ENCODE measurements around the gene THAP7.

DNA sequence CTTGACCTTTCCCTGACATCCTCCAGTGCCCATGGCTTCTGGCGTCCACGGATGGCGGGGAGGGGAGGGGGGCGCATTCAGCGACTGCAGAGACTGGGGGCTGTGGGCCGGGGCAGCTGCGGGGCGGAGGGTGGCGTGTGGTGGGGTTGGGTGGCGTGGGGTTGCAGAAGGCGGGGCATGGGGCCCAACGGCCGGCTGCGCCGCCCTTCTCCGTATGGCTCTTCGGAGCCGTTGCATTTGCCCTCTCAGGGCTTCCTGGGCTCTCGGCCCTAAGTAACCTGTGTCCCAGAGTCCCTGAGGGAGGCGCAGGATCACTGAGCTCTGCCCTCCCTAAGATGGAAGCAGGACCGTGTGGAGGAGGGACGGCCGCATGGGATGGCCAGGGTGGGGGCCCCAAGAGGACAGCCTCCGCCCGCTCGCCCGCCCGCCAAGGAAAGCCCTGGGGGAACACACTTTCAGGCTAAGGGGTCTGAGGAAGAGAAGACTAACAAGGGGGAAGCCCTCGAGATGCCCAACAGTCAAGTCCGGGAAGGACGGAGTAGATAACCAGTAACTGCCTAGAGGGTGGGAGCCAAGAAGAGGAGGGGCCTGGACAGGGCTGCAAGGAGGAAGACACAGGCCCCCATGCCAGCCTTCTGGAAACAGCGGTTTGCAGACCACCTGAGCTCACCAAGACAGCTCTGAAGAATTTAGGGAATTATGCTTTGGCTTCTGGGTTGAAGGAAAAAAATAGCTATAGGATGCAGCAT, 44.1 kb downstream of the THAP7 start:
- no peak for TF ChIP-seq FOS (IDR thresholded peaks at IDR 0.05; ENCODE audit: low read depth, low read length)
- TF ChIP-seq, protein P1, sequence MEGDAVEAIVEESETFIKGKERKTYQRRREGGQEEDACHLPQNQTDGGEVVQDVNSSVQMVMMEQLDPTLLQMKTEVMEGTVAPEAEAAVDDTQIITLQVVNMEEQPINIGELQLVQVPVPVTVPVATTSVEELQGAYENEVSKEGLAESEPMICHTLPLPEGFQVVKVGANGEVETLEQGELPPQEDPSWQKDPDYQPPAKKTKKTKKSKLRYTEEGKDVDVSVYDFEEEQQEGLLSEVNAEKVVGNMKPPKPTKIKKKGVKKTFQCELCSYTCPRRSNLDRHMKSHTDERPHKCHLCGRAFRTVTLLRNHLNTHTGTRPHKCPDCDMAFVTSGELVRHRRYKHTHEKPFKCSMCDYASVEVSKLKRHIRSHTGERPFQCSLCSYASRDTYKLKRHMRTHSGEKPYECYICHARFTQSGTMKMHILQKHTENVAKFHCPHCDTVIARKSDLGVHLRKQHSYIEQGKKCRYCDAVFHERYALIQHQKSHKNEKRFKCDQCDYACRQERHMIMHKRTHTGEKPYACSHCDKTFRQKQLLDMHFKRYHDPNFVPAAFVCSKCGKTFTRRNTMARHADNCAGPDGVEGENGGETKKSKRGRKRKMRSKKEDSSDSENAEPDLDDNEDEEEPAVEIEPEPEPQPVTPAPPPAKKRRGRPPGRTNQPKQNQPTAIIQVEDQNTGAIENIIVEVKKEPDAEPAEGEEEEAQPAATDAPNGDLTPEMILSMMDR (conservative IDR thresholded peaks at IDR 0.05; ENCODE audit: low read depth, low read length) = no peak
- no peak for TF ChIP-seq RCOR1 (IDR thresholded peaks at IDR 0.05; ENCODE audit: insufficient replicate concordance, low read length)
- TF ChIP-seq, protein P2, sequence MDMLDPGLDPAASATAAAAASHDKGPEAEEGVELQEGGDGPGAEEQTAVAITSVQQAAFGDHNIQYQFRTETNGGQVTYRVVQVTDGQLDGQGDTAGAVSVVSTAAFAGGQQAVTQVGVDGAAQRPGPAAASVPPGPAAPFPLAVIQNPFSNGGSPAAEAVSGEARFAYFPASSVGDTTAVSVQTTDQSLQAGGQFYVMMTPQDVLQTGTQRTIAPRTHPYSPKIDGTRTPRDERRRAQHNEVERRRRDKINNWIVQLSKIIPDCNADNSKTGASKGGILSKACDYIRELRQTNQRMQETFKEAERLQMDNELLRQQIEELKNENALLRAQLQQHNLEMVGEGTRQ (IDR thresholded peaks at IDR 0.05; ENCODE audit: low read depth, low read length) = no peak
- no peak for TF ChIP-seq POLR2A (IDR thresholded peaks at IDR 0.05; ENCODE audit: low read depth, low read length)
- TF ChIP-seq RAD21 (IDR thresholded peaks at IDR 0.05; ENCODE audit: low read length) = no peak
- TF ChIP-seq MAZ (IDR thresholded peaks at IDR 0.05; ENCODE audit: borderline replicate concordance, low read depth, low read length) = no peak
- TF ChIP-seq MAFK (IDR thresholded peaks at IDR 0.05; ENCODE audit: low read depth, low read length) = no peak
